ENCODE data around the gene GRPEL2.
"Not testable (repeated sequence)": the region's sequence is repeated elsewhere in the genome, so short reads cannot be mapped to it uniquely, and the experiment has no call there.

GRPEL2 gene

DNA sequence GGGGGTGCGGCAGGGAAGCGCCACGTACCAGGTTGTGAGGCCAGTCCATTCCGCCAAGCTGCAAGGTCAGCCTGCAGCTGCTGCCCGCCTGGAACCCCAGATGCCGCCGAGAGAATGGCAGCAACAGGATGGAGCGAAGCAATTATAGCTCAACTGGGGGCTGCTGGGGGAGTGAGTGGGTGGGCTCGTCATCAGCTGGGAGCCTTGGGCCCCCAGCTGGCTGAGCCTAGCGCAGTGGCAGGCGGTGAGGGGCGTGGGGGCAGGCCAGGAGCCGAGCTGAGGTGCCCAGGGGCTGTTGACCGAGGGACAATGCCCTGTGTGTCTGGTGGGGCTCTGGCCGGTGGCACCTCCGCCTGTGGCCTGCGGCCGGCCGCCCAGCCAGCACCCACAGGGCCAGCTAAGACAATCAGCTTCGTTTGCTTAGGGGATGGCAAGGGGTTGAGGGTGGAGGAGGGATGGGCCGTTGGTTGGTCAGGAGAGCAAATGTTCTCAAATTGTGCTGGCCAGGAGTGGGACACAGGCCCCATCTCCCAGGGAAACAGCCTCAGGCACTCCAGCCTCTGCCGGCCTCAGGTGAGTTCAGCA lies 34.0 kb downstream of the GRPEL2 start, which contains the start of gene IL17B:
Gene IL17B (minus strand): TSS at position 116 of the 585 bp plus-strand sequence. CDS start 67 bp downstream, at position 49.
- no peak for DNase-seq

DNA sequence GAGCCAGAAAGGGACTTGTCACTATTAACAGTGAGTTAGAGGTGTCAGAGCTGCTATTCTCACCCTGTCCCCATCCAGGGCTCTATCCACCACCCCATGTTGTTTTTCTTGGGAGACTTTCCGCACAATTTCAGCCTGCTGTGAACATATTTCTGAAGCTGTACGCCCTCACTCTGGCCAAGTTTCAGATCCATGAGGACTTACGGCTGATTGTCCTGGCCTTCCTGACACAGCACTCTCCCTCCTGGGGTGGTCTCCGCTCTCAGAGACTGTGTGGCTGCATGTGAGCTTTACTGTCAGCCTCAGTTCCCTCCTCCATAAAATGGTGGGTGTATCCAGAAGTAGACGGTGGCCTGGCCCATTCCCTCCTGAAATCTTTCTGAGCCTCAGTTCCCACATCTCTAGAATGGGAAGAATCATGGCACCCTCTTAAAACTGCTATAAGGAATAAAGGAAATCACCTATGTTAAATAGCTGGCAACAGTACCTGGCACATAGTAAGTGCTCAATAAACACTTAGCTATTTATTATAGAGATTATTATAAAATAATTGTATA lies 34.6 kb downstream of the GRPEL2 start:
- DNase-seq = no peak

DNA sequence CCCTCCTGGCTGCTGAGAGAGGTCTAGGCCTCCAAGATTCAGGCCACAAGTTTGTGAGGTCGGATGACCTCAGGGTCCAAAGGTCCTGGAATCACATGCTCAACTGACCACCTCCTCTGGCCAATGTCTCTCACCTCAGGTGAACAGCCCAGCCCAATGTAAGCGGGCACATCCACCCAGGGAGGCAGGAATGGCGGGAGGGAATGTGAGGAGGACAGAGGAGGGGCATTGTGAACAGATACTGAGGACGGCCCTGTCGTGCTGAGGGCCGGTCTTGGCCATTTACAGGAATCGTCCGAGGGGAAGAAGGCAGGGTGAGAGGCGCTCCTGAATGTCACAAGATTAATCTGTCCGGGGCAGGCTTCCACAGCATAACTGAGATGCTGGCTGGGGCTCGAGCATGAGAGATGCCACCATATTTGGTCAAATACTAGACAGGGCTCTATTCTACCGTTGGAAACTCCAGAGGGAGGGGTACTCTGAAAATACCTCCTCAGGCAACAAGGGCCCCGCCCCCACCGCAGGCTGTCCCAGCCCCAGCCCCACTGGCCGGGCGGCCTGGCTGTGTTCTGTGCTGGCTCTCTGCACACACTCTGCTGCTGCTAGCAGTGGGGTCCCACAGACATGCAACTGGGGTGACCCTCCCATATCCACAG lies 35.3 kb downstream of the GRPEL2 start:
- DNase-seq = no peak

DNA sequence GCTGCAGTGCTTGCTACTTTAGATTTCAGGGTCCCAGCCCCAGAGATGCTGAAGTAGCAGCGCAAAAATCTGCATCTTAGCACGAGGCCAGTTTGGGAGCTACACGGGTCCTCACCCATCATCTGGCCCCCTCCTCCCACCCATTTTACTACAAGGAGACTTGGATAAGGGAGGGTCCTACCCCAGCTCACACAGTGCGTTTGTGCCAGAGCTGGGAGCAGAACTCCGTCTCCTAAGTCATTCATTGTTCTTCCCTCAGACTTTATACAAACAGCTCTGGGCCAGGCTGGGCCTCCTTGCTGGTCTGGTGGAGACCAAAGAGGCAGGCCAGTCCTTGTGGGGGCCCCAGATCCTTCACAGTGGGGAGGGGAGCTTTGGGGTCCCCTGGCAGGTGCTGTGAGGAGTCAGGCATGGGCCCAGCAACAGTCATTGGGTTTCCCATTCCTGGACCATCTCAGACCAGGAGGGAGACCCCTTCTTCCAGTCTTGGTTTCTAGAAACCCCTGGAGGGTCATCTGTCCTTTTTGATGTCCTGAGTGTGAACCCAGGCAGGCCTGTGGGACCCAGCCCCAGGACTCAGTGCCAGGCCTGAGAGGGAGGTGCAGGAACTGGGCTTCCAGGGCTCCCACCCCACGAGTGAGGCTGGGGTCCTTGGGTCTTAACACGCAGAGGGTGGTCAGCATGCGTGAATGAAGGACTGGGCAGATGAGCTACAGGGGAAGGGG lies 36.1 kb downstream of the GRPEL2 start:
- DNase-seq = no peak

DNA sequence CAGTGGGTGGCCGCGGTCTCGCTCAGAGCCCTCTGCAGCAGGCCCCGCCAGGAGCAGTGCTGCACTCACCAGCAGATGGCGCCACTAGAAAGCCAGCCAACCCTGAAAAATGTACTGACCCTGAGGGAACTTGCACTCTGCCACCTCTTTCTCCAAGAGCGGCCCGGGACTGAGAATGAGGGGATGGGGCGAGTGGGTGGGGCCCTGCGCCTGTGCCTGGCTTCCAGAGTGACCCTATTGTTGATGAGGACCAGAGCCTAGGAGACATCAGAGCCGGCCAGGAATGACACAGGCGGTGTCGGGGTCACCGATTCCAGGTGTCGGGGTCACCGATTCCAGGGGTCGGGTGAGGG lies 36.7 kb downstream of the GRPEL2 start:
- peak; percentile 79 for DNase-seq

DNA sequence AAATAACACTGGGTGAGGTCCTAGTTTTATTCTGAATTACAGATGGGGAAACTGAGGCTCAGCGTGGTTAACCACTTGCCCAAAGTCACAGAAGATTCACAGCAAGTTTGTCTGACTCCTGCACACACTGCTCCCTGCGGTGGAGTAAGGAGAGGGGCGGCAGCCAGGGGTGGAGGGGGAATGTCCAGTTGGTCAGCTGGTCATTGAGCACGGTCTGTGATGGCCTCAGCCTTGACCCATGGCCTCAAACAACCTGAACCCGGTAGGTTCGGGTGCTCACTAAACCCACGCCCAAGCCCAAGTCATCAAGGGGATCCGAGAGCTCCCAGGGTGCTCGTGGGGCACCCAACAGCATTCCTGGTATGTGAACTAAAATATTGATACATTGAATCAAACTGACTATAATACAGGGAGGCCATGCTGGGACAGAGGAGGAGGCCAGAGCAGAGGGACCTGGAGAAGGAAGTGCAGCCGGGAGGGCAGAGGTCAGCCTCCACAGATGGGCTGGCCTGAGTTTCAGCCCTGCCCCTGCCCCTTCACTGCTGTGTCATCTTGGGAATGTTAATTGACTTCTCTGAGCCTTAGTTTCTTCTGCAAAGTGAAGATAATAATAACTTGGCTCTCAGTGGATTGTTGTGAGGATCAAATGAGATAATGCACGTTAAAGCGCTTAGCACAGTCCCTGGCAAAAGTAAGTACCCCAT lies 37.4 kb downstream of the GRPEL2 start:
- no peak for DNase-seq

DNA sequence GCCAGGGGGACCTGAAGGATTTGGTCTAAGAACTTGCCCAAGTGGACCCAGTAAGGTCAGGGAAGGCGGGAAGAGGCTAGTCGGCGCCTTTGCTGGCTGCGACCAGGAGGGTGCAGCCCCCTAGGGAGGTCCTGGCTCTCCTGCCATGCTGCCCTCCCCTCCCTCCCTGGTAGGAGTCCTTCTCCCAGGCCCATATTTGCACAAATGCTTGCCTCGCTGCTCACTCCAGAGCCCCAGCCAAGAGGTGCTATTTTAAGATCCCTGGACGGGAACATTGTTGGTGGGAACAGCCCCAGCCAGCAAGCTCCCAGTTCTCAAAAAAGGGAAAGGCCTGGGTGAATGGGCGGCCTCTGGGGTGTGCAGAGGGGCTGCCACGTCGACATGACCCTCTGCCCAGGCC lies 38.1 kb downstream of the GRPEL2 start:
- DNase-seq = no peak

DNA sequence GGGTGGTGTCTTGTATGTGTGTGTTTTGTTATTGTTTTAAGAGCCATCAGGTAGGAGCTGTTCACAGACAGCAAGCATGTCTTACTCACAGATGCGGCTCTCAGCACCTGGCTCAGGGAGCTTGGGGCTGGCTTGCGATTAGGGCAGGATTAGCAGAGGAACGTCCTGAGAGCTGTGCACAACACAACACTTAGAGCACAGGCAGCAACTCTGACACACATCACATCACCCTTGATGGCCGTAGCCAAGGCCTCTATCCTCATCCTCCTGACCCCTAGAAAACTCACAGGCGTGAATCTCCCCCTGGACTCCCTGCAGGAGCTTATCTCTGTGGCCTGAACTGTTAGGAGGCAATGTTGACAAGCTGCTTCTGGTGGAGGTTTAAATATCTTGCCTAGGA lies 40.9 kb downstream of the GRPEL2 start:
- DNase-seq = no peak

DNA sequence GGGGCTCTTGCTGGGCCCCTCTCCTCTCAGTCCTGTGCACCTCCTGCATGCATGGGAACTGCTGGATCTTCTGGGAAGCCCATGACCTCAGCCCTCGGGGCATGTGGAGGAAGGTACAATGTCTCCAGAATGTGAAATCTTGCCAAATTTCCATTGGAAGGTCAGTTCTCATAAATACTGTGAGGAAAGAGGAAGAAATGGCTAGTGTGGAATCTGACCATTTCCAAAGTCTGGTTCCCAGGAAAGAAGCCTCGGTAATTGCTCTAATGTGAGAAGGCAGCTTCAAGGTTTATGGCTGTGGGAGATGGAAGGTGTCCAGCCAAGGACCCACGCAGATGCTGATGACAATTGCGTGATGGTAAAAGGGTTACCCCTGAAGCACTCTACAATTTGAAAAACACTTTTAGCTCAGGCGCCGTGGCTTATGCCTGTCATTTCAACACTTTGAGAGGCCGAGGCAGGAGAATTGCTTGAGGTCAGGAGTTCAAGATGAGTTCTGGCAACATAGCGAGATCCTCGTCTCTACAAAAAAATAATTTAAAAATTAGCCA lies 41.9 kb downstream of the GRPEL2 start:
- no peak for DNase-seq

DNA sequence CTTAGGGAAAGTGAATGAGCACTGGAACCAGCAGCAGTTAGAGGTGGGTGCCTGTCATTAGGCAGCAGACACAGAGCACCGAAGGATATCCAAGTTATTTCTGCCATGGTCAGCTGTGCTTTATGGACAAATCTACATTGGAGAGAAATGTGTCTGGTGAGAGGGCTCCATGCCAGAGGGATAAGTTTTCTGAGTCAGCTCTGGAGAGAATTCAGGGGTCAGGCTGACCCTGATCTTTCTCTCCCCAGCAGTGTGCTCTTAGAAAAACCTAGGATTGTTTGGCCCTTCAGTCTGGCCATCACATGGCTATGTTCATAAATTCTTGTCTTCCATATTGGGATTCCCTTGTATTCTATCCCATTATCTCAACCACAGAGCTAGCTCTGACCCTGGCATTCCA lies 42.7 kb downstream of the GRPEL2 start:
- DNase-seq = no peak

DNA sequence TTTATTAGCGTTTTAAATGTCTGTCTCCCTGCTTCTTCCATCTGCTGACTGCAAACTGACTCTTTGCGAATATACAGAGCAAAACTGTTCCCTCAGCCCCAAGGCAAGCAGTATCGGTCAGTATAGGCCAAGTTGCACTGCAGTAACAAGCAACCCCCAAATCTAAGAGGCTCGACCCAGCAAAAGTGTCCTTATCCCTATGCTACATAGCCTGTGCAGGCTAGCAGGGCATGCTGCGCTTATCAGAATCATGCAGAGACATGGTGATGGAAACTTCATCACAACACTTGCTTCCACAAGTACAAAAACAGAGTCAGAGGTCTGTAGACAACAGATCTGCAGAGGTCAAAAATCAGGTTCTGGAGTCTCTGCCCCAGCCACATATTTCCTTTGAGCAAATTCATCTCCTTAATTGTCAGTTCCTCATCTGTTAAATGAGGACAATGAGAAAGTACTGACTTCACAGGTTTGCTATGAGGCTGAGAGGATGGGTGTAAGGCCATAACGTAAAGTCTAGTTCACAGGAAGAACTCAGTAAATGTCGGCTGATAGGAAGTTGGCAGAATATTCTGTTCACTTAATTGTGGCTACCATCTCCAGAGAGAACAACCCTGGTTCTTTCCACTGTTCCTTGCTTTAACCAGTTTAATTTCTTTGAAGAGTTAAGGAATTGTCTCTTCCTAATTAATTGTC lies 43.3 kb downstream of the GRPEL2 start:
- DNase-seq = no peak

DNA sequence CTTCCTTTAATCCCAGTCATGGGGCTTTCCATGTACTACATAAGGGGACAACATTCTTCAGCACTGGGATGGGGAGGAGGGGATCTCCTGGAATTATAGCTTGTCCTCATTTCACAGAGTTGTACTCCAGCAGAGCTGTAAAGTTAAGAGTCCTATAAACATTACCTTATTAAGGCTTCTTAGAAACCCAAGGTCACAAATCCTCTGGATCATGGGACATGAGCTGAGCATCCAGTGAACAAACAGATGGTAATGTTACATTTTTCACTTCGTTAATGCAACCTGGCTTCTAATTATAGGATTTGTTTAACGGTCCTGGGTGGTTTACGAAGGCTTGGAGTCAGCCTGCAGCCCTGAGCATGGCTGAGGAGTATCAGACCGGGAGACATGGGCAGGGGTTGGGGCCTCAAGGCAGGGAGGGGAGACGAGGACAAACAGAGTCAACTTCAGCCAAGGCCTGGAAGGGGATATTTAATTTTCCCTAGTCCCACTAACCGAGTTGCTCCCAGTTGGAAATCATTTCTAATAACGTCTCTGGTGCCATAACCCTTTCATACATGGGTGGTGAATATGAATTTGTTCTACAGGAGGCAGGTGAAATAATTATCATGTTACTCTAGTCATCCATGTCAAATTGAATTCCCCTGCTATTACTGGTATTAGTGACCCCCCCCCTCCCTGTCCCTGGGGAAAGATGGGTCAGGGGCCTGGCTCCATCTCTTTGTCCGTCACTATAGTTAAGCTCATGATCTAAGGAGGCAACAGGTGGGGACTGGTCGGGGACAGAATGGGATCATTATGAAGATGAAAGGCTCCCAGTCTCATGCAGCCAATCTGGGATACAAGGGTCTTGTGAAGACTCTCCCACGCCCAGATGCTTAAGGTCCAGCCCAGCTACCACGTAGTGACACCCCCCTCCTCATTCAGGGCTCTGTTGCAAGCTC lies 44.5 kb downstream of the GRPEL2 start:
- DNase-seq = no peak

DNA sequence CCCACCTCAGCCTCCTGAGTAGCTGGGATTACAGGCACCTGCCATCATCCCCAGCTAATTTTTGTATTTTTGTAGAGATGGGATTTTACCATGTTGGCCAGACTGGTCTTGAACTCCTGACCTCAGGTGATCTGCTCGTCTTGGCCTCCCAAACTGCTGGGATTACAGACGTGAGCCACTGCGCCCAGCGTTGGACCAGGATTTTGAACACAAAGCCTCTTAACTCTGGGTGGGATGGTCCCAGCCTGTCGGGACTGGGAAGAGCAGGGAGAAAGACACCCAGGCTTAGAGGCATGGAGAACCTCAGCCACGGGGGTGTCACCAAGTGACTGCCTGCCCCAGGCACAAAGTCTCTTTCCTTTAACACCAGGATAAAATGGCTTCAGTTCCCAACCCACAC lies 45.8 kb downstream of the GRPEL2 start:
- DNase-seq = not testable (repeated sequence)

DNA sequence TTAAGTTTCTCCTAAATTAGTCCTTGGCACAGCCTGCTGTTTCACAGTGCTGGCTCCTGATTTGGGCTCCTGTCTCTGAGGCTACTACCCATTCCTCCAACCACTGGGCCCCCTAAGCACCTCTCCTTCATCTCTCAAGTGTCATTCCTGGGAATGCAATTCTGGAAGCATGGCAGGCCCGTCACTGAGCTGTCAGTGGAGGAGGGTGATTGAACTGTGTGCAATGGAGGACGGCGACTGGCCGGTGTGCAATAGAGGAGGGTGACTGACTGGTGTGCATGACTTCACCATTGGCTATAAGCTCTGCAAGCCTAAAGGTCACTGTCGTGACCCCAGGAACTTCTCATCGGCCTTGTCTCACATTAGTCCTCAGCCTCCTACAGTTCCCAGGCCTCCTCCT lies 46.2 kb downstream of the GRPEL2 start:
- no peak for DNase-seq

DNA sequence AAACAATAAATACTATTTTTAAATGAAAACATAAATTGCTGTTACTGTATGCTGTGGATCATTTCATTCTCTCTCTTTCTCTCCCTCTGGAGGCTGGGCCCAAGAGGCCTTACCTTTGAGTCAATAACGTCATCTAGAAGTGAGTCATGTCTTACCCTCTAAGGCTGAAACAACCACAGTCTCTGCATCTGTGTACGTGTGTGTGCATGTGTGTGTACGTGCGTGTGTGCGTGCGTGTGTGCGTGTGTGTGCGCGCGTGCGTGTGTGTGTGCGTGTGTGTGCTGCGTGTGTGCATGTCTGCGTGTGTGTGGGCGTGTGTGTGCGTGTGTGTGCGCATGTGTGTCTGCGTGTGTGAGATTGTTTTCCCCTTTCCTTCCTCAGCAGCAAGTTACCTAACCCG lies 47.4 kb downstream of the GRPEL2 start:
- DNase-seq = peak; percentile 27

DNA sequence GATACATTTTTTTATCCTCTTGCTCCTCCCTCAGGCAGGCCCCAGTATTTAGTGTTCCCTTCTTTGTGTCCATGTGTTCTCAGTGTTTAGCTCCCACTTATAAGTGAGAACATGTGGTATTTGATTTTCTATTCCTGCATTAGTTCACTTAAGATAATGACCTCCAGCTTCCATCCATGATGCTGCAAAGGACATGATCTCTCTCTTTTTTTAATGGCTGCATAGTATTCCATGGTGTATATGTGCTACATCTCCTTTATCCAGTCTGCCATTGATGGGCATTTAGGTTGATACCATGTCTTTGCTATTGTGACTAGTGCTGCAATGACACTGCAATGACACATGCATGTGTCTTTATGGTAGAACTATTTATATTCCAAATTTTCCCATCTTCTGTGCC lies 49.7 kb downstream of the GRPEL2 start:
- not testable (repeated sequence) for DNase-seq

DNA sequence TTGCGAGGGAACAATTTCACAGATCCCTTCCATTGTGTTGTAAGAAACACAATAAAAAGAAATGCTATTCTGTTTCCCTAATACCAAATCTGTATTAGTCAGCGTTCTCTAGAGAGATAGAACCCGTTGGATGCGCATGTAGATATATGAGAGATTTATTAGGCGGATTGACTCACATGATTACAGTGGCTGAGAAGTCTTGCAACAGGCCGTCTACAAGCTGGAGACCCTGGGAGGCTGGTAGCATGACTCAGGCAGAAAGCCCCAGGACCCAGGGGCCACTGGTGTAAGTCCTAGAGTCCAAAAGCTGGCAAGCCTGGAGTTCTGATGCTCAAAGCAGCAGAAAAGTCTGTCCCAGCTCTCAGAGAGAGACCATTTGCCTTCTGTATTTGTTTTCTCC lies 52.2 kb downstream of the GRPEL2 start:
- no peak for DNase-seq

DNA sequence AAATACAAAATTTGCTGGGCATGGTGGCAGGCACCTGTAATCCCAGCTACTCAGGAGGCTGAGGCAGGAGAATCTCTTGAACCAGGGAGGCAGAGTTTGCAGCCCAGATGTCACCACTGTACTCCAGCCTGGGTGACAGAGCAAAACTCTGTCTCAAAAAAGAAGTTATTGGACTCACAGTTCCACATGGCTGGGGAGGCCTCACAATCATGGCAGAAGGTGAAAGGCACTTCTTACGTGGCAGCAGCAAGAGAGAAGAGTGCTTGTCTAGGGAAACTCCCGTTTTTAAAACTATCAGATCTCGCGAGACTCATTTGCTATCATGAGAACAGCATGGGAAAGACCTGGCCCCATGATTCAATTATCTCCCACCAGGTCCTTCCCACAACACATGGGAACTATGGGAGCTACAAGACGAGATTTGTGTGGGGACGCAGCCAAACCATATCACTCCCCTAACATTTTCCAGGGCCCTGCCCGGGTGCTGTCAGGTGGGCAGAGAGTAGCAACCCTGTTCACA lies 53.5 kb downstream of the GRPEL2 start:
- not testable (repeated sequence) for DNase-seq

DNA sequence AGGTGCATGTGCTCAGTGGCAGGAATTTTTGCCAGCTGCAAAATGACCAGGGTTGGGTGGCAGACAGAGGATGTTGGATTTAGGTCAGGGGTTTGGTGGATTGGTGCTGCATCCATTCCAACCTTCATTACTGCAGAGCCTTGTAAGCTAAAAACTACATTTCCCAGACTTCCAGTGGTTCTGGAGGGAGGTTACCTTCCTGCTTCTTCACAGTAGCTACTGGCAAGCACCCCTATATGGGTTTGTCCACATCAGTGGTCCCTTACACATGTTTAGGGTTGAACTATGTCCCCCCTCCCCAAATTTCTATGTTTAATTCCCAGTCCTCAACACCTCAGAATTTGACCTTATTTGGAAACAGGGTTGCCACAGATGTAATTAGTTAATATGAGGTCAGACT lies 54.5 kb downstream of the GRPEL2 start:
- no peak for DNase-seq

DNA sequence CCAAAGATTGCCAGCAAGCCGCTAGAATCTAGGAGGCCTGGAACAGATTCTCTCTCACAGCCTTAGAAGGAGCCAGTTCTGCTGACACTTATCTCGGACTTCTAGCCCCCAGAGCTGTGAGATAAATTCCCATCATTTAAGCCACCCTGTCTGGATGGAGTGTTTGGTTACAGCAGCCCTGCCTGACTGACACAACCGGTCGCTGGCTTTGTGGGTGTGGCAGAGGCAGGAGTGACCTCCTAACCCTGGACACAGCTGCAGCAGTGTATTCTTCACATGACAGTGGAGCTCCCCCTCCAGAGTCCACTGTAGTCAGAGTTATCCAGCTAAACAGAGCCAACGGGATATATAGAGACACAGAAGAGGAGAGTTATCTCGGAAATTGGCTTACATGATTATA lies 55.0 kb downstream of the GRPEL2 start:
- no peak for DNase-seq

DNA sequence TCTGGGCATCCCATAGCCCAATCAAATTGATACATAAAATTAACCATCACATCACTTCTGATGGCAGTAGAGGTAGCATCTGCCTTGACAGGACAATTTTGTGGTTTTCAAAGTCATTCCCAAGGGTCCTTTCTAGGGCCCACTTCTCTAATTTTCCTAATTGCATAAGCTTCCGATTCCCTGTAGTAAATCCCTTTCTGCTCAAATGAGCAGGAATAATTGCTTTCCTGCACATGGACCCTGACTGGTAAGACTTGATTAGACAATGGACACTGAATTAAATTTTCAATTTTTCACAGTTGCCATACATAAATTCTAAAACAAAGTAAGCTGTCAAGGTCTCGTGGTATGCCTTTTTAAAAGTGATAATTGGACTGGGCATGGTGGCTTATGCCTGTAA lies 55.8 kb downstream of the GRPEL2 start:
- no peak for DNase-seq
